Measurements from ENCODE around the gene REV3L.

- no peak for TF ChIP-seq CTCF (IDR thresholded peaks at IDR 0.05; ENCODE audit: extremely low read depth in 1 of 2, insufficient read depth in 1 of 2, low read depth in 1 of 2, low read length in 2 of 2)
- TF ChIP-seq EZH2 (IDR thresholded peaks at IDR 0.05; ENCODE audit: borderline replicate concordance, low read depth, low read length, severe bottlenecking), result no peak
- TF ChIP-seq POLR2A (IDR thresholded peaks at IDR 0.05; ENCODE audit: low read depth, low read length), result no peak
- TF ChIP-seq MYC (IDR thresholded peaks at IDR 0.05; ENCODE audit: low read depth, low read length), result no peak
- no peak for TF ChIP-seq POLR2AphosphoS5 (IDR thresholded peaks at IDR 0.05; ENCODE audit: insufficient read depth, low read depth, low read length)
Measured at GRCh38 chr6:111477481-111477938, 5.5 kb downstream of the REV3L start.

All from endothelial cell of umbilical vein (primary cell).